ENCODE data around the gene TSSK6.

Gene TSSK6

DNA sequence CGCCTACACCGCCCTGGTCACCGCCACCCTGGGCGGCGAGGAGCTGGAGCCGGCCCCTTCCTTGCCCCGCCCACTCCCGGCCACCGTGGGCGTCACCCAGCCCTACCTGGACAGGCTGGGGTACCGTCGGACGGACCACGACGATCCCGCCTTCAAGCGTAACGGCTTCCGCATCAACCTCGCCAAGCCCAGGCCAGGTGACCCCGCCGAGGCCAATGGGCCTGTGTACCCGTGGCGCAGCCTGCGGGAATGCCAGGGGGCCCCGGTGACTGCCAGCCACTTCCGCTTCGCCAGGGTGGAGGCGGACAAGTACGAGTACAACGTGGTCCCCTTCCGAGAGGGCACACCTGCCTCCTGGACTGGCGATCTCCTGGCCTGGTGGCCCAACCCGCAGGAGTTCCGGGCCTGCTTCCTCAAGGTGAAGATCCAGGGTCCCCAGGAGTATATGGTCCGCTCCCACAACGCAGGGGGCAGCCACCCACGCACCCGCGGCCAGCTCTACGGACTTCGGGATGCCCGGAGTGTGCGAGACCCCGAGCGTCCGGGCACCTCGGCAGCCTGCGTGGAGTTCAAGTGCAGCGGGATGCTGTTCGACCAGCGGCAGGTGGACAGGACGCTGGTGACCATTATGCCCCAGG, 29.7 kb upstream of the TSSK6 start:
- no peak for DNase-seq (ENCODE audit: low read depth in 2 of 2)

DNA sequence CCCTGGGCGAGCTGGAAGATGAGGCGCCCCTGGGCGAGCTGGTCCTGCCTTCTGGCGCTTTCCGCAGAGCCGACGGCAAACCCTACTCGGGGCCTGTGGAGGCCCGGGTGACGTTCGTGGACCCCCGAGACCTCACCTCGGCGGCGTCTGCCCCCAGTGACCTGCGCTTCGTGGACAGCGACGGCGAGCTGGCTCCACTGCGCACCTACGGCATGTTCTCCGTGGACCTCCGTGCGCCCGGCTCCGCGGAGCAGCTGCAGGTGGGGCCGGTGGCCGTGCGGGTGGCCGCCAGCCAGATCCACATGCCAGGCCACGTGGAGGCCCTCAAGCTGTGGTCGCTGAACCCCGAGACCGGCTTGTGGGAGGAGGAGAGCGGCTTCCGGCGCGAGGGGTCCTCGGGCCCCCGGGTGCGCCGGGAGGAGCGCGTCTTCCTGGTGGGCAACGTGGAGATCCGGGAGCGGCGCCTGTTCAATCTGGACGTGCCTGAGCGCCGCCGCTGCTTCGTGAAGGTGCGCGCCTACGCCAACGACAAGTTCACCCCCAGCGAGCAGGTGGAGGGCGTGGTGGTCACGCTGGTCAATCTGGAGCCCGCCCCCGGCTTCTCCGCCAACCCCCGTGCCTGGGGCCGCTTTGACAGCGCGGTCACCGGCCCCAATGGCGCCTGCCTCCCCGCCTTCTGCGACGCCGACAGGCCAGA, 29.1 kb upstream of the TSSK6 start:
- no peak for DNase-seq (ENCODE audit: low read depth in 2 of 2)

DNA sequence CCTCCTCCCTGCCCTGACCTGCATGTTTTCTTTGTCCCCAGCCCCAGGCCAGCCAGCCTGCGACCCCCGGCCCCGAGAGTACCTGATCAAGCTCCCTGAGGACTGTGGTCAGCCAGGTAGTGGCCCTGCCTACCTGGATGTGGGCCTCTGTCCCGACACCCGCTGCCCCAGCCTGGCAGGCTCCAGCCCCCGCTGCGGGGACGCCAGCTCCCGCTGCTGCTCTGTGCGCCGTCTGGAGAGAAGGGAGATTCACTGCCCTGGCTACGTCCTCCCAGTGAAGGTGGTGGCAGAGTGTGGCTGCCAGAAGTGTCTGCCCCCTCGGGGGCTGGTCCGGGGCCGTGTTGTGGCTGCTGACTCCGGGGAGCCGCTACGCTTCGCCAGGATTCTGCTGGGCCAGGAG, 28.3 kb upstream of the TSSK6 start:
- DNase-seq (ENCODE audit: low read depth in 2 of 2): no peak

DNA sequence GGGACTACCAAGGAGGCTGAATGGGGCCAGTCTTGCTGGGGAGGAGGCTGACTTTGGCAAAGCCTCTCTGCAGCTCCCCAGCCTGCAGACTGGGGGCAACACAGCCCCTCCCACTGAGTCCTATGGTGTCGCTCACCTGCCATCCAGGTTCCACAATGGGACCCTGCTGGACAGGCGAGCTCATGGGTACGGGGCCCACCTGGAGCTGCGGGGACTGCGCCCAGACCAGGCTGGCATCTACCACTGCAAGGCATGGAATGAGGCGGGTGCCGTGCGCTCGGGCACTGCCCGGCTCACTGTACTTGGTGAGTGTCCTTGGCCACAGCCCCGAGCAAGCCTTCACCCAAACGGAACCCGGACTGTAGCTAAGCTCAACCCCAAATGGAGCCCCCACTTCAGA, 27.8 kb upstream of the TSSK6 start:
- no peak for DNase-seq (ENCODE audit: low read depth in 2 of 2)

DNA sequence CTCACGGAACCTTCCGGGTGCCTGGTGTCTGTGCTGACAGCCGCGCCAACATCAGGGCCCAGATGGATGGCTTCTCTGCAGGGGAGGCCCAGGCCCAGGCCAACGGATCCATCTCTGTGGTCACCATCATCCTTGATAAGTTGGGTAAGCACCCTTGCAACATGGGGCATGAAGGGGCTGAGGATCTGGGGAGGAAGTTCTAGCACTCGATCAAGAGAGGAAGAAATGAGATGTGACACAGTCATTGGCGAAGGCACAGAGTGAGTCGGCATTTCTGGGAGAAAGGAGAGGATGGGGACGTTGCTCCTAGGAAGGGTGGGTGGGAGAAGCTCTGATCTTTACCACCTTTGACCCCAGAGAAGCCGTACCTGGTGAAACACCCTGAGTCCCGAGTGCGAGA, 27.2 kb upstream of the TSSK6 start:
- no peak for DNase-seq (ENCODE audit: low read depth in 2 of 2)

DNA sequence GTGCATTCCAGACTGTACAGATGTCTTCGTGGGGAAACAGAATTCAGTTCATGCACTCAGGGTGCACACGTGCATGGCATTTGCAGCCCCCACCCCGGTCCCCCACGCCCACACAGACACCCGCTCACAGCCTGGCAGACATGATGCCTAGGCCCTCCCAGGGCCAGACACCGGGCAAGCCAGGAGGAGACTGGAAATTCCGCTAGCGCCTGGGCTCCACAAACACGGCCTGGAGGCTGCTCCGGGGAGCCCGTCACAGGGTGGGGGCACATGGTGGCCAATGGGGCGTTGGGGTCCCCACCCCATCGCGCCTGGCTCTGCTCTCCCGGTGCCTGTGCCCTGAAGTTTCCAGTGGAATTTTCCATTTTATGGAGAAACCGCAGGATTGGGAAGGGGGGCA, 26.3 kb upstream of the TSSK6 start:
- DNase-seq (ENCODE audit: low read depth in 2 of 2): no peak

DNA sequence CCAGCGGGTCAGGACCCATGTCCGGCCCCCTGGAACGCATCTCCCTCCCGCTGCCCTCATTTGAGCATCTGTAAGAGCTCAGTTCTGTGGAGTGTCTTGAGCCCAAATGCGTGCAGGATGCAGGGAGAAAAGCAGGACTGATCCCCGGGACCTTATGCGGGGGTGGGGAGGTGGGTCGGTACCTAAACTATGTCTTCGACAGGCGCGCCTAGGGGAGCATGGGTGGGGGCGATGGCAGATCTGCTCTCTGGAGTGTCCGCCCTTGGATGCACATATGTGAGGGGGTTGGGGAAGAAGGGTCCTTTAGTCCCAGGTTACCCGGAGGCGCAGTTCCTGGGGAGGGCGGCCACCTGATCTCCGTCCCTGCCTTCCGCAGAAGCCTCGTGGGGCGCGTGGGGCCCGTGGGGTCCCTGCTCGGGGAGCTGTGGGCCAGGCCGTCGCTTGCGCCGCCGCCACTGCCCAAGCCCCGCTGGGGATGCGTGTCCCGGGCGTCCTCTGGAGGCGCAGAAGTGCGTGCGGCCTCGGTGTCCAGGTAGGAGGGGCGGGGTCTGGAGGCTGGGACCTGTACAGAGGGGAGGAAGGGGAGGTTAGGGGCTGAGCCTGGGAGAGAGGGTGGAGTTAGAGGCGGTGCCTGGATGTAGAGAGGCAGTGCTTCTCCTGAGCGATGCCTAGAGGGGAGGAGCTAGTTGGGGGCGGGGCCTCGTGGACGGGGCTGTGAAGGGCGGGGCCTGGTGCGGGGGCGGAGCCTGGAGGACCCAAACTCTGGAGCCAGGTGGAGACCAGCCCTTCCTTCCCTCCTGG, 25.6 kb upstream of the TSSK6 start:
- DNase-seq (ENCODE audit: low read depth in 2 of 2): peak; percentile 66 to 83

DNA sequence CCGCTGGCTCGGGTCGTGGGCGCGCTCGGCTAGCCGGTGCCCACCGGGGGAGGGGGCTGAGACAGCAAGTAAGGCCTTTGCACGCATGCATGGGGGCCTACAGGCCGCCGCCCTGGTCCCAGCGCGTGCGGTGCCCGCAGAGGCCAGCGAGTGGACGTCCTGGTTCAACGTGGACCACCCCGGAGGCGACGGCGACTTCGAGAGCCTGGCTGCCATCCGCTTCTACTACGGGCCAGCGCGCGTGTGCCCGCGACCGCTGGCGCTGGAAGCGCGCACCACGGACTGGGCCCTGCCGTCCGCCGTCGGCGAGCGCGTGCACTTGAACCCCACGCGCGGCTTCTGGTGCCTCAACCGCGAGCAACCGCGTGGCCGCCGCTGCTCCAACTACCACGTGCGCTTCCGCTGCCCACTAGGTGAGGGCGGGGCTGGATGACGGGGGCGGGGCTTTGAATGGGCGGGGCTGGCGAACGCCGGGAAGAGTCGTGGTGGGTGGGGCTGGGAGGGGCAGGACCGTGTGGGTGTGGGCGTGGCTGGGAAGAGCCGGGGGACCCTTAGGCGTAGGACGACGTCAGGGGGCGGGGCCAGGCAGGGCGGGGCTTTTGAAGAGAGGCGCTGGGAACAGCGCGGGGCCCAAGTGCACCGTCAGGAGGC, 24.8 kb upstream of the TSSK6 start:
- DNase-seq (ENCODE audit: low read depth in 2 of 2): peak; percentile 67 to 83

DNA sequence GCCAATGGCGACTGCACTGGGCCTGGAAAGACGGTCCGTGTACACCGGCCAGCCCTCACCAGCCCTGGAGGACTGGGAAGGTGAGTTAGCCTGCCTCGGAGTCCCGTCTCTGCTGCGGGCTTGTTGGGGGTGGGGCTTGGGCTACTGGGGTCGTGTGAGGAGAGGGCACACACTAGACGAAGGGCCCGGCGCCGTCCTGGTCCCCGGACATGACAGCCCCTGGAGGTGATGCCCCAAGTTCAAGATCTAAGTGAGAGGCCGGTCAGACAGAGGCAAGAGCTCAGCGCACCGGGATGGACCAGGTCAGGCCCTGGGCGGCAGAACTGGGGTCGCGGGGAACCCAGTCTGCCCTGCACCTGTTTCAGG, 24.3 kb upstream of the TSSK6 start:
- no peak for DNase-seq (ENCODE audit: low read depth in 2 of 2)

DNA sequence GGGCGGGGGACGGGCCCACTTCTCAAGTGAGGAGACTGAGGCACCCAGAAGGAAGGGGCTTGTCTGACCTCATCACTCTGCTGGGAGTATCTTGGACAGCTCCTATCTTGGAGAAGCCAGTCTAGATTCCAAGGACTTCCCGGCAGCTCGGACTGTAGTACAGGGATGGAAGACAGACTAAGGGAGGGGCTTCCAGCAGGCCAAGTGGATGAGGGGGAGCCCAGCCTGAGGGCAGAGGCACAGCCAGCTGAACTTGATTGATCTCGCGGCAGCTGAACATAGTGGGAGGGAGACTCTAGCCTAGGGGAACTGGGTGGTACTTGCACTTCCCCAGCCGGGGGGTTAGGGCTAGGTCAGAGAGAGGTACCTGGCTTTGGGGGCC, 23.4 kb upstream of the TSSK6 start:
- no peak for DNase-seq (ENCODE audit: low read depth in 2 of 2)

DNA sequence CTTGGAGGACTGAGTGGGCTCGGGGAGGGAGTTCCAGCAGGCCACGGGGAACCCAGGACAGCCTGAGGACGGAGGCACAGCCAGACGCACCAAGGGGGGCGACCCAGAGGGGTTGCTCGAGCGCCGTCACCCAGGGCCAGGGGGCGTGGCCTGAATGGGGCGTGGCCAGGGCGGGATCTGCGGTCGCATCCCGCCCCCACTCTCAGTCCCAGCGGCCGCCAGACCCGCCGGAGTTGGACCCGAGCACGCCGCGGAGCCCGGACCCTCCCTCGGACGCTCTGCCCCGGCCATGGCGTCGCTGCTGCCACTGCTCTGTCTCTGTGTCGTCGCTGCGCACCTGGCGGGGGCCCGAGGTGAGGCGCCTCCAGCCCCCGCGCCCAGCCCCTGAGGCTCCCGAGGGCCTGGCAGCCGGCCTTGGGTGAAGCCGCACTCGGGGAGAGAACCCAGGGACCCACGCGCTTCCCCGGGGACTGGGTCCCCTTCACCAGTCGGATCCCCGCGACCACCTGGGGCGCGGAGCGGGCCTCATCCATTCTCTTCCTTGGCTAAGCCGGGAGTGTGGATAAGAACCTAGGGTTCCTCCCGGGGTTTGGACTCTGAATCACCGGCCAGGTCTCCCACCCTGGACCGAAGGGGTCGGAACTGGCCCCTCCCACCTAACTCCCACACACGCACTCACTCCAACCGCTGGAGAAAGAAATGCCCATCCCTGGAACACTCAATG, 22.9 kb upstream of the TSSK6 start, which contains the start of gene CILP2:
Gene CILP2, plus strand, starts transcription at position 205 of the 724 bp plus-strand sequence. Its CDS starts 85 bp downstream, at position 290.
- DNase-seq (ENCODE audit: low read depth in 2 of 2): peak in 1 of 2 donors; percentile 24

DNA sequence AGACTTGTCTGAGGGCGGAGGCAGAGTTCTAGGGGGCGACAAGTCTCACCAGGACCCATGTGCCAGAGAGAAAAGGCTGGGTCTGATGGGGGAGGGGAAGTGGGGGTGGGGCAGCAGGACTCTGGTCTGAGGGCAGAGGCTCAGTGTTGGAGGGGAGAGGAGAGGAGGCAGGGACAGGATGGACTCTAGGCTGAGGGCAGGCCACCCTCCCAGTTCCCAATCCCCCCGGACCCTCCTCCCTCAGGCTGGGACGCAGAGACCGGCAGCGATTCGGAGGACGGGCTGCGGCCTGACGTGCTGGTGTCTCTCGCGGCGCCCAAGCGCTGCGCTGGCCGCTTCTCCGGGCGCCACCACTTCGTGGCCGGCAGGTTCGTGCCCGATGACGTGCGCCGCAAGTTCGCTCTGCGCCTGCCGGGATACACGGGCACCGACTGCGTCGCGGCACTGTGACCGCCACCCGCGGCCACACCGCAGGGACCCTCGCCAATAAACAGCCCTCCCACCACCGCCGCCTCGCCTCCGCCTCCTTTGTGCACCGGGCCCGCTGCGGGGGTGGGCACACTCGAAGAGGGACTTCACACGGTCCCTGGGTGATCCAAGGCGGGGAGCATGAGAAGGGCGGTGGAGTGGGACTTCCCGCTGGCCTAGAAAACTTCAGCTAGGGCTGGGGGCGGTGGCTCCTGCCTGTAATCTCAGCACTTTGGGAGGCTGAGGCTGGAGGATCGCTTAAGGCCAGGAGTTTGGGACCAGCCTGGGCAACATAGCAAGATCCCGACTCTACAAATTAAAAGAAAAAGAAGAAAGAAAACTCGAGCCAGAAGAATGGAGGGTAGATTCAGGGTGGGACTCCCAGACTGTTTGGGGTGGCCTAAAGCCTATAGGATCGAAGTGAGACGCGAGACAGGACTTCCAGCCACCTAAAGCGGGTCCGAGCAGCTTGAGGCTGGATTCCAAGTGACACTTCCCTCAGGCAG, 22.0 kb upstream of the TSSK6 start:
- no peak for DNase-seq (ENCODE audit: low read depth in 2 of 2)

DNA sequence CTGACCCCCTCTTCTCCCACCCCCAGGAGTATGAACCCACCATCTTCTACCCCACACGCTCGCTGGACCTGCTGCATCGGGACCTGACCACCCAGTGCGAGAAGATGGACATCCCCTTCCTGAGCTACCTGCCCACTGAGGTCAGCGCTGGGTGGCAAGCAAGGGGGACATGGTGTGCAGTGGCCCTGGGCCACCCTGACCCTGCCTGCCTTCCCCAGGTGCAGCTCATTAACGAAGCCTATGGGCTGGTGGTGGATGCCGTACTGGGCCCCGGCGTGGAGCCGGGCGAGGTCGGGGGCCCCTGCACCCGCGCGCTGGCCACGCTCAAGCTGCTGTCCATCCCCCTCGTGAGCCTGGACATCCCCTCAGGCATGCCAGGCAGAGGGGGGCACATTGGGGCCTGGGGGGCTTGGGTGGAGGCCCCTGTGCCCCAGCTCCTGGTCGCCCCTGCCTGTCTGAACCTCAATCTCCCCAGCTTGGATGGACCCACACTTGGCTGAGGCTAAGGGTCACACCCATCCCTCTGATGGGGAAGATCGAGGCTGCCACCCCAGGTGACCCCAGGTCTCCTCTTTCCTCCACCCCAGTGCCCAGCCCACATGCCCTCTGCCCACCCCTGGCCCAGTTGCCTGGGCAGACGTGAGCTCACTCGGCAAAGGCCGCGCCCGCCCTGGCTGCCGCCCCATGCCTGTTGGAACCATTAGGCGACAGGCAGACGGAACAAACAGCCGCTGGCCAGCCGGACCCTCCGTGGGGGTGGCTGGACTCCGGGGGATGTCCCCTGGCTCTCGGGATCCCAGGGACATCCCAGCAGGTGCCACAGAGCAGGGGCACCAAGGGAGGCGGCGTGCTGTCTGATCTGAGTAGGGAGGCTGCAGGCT, 20.2 kb upstream of the TSSK6 start:
- no peak for DNase-seq (ENCODE audit: low read depth in 2 of 2)

DNA sequence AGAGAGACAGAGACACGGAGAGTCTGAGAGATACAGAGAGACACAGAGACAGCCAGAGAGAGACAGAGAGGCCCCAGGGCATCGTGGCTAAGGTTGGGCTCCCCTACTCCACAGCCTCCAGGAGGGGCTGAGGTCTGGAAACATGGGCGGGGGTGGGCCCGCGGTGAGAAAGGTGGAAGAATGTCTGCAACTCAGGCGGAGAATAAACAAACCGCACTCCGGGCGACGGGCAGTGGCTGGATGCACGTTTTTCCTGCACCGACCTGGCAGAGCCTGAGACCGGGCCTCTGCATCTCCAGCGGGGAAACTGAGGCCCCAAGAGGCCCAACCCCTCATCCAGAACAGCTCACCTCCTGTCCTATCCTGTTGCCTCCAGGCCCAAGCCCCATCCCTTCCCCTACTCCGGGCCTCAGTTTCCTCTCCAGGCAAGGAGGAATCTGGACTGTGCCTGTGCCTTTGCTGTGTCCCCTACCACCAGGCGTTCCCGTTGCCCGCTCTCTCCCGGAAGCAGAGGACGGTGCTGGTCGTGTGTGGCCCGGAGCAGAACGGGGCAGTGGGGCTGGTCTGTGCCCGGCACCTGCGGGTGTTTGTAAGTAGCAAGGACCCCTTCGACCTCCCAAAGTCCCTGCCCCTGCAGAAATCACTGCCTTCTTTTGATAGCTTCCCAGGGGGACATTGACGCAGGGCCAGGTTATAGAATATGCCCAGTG, 19.4 kb upstream of the TSSK6 start:
- no peak for DNase-seq (ENCODE audit: low read depth in 2 of 2)

DNA sequence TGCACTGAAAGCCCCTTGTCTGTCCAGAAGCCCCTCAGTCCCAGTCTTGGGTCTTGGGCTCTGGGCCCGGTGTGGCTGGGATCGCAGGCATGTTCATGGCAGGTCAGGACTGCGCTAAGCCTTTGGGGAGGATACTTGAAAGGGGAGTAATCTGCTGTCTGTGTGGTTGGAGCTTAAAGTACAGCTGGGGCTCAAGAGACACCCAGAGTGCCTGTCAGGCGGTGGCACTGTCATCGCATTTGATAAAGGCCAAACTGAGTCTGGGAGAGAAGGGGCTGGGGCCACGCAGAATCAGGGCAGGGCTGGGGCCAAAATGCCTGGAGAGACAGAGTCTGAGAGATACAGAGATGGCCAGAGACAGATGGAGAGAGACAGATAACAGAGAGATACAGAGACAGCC, 18.5 kb upstream of the TSSK6 start:
- DNase-seq (ENCODE audit: low read depth in 2 of 2): no peak

DNA sequence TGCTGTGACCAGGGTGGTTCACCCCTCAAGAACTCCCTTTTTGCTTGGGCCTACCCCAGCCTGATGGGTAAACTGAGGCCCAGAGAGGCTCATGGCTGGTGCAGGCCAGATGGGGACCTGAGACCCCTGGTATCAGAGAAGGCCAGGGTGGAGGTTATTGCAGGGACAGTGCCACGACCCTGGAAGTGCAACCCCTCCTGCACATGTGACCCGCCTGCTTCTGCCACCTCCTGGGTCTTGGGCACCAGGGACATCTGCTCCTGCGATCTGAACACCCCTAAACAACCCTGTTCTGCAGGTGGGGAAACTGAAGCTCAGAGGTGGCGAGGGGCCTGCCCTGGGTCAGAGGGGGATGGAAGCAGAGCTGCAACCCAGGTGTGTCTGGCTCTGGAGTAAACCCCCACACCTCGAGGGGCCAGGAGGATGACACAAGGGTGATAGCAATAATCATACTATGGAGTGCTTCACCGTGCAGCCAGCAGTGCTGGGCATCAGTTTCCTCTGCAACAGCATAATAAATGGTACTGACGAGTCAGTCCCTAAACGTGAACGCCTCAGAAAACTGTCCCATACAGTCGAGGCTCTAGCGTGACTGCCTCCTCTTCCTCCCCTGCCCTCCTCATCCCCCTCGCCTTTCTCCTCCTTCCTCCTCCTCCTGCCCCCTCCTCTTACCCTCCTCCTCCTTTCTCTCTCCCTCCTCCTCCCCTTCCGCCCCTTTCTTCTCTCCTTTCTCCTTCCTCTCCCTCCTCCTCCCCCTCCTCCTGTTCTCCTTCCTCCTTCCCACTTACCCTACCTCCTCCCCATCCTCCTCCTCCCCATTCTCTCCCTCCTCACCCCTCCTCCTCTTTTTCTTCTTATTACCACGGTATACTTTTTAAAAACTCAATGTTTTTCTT, 17.7 kb upstream of the TSSK6 start:
- DNase-seq (ENCODE audit: low read depth in 2 of 2): no peak

DNA sequence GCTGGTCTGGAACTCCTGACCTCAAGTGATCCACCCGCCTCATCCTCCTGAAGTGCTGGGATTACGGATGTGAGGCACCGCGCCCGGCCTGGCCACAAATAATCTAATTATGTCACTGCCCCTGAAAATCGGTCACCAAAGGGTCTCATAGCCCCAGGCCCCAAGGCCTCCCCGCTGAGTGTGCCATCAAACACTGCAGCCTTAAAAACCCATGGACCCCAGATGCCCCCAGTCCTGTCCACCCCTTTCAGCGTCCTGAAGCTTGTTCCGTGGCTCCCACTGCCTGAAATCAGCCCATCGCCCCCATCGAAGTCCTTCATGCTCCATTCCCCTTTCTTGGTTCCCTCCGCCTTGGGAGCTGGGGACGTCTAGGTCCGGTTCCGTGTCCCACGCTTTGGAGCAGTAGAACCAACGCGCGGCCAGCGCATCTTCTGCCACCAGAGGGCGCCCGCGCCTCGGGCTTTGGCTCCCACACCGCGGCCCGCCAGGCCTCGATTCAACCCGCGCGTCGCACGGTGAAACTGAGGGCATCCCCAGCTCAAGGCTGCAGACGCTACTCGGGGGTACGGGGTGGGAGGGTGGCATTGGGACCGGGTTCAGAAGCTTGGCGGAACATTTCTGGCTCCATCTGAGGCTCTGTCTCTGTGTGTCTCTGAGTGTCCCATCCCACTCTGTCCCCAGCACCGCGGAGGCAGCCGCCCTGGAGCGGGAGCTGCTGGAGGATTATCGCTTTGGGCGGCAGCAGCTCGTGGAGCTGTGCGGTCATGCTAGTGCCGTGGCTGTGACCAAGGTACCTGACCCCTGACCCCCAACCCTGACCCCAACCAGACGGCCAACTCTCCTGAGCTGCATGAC, 16.8 kb upstream of the TSSK6 start:
- peak; percentile 81 to 82 for DNase-seq (ENCODE audit: low read depth in 2 of 2)
